H1 (cell line): Measurements from ENCODE around the gene PDCD7. TPM values are rescaled to one million over a fixed set of nuclear protein-coding genes. Genes with fewer than 3 reads are reported as not detected.

Source experiments
- CTCF ChIA-PET: fragments of 300-600 bp; sonication (Branson Sonifier 250); formaldehyde crosslinking; loops from one replicate; lab custom pipeline; 2021; ENCODE audit not compliant: partially characterized antibody; lab: Charles Lee
- POLR2A ChIA-PET: fragments of 300-600 bp; sonication (Branson Sonifier 250); formaldehyde crosslinking; loops from one replicate; lab custom pipeline; 2021; ENCODE audit warnings: inconsistent platforms; ENCODE audit not compliant: partially characterized antibody; lab: Charles Lee
- DNase-seq, 2 experiments: peaks; one replicate each; pipeline versions ENCODE4 v3.0.0 to v3.0.0-alpha.2; 2010 to 2022; ENCODE audit warnings: low spot score in 2 of 2, low read depth in 1 of 2, mixed read lengths in 1 of 2
- FAIRE-seq: peaks from 2 replicates; lab custom pipeline; 2011; peaks lifted over from hg19 to GRCh38; lab: Jason Lieb, UNC
- H2AFZ ChIP-seq: 2 replicates; pipeline ENCODE4 v1.8.1; 2012; ENCODE audit warnings: low read length, inconsistent platforms
- H2AK5ac ChIP-seq: 2 replicates; pipeline ENCODE4 v1.6.1; 2013; ENCODE audit warnings: low read depth, low read length
- H2BK120ac ChIP-seq: replicated peaks from 2 replicates; pipeline ENCODE3; 2013; ENCODE audit warnings: low read depth, low read length, inconsistent platforms
- H2BK12ac ChIP-seq: 2 replicates; pipeline ENCODE4 v1.6.1; 2013; ENCODE audit warnings: low read depth, low read length
- H2BK15ac ChIP-seq: 2 replicates; pipeline ENCODE4 v1.6.1; 2013; ENCODE audit warnings: low read length
- H2BK20ac ChIP-seq: 2 replicates; pipeline ENCODE4 v1.6.1; 2013; ENCODE audit warnings: low read length
- H2BK5ac ChIP-seq: 2 replicates; pipeline ENCODE4 v1.6.1; 2013; ENCODE audit warnings: low read depth, low read length
- H3K14ac ChIP-seq: 2 replicates; pipeline ENCODE4 v1.6.1; 2013; ENCODE audit warnings: inconsistent platforms; ENCODE audit not compliant: insufficient read length
- H3K18ac ChIP-seq: 2 replicates; pipeline ENCODE4 v1.6.1; 2013; ENCODE audit warnings: low read length; ENCODE audit errors: extremely low read depth
- H3K23ac ChIP-seq: 2 replicates; pipeline ENCODE4 v1.6.1; 2013; ENCODE audit warnings: inconsistent platforms; ENCODE audit not compliant: insufficient read length
- H3K23me2 ChIP-seq: 2 replicates; pipeline ENCODE4 v1.6.1; 2013; ENCODE audit warnings: low read depth, low read length
- H3K27ac ChIP-seq: 2 replicates; pipeline ENCODE4 v1.6.1; 2011; ENCODE audit warnings: low read depth, low read length, inconsistent platforms
- H3K27me3 ChIP-seq, 4 experiments: replicated peaks in 1 of 4; 1 replicate in 1 of 4; 2 replicates in 3 of 4; pipeline versions ENCODE4 v1.6.1 to v1.8.1; 2011 to 2013; ENCODE audit warnings: low read length in 3 of 4, mild to moderate bottlenecking in 3 of 4, inconsistent platforms in 2 of 4, mixed read lengths in 2 of 4, moderate library complexity in 1 of 4; ENCODE audit not compliant: control insufficient read depth in 3 of 4, insufficient read depth in 3 of 4; ENCODE audit errors: extremely low read depth in 1 of 4
- H3K36me3 ChIP-seq, 4 experiments: 2 replicates each; pipeline versions ENCODE4 v1.6.1 to v1.8.1; 2011 to 2013; ENCODE audit warnings: mild to moderate bottlenecking in 4 of 4, low read length in 3 of 4, moderate library complexity in 2 of 4, control low read depth in 1 of 4, inconsistent platforms in 1 of 4; ENCODE audit not compliant: insufficient read depth in 4 of 4, control insufficient read depth in 2 of 4
- H3K4ac ChIP-seq: replicated peaks from 2 replicates; pipeline ENCODE3; 2013; ENCODE audit warnings: low read length, low read depth, mixed read lengths, inconsistent platforms; ENCODE audit not compliant: insufficient read length
- H3K4me1 ChIP-seq, 4 experiments: replicated peaks in 1 of 4; 1 replicate in 1 of 4; 2 replicates in 3 of 4; pipeline versions ENCODE4 v1.6.1 to v1.8.1; 2011 to 2013; ENCODE audit warnings: low read length in 3 of 4, inconsistent platforms in 2 of 4, mixed read lengths in 1 of 4; ENCODE audit not compliant: insufficient read depth in 4 of 4, control insufficient read depth in 3 of 4
- H3K4me2 ChIP-seq, 2 experiments: 2 replicates each; pipeline versions ENCODE4 v1.6.1 to v1.8.1; 2011 to 2013; ENCODE audit warnings: low read depth in 2 of 2, low read length in 2 of 2, control low read depth in 1 of 2, inconsistent platforms in 1 of 2, mild to moderate bottlenecking in 1 of 2; ENCODE audit not compliant: insufficient read depth in 1 of 2
- H3K4me3 ChIP-seq, 4 experiments: fragments of 200-600, 300-600 bp in 1 of 4; sonication (generic), shearing (Covaris generic), sonication (Bioruptor Twin) in 1 of 4; 2 replicates each; pipeline versions ENCODE4 v1.5.1 to v1.8.1; 2011 to 2016; ENCODE audit warnings: low read length in 4 of 4, low read depth in 3 of 4, control low read depth in 2 of 4, inconsistent platforms in 2 of 4, mild to moderate bottlenecking in 2 of 4, mixed read lengths in 1 of 4, moderate library complexity in 1 of 4; ENCODE audit not compliant: insufficient read depth in 2 of 4; ENCODE audit errors: extremely low read depth in 1 of 4
- H3K56ac ChIP-seq: replicated peaks from 2 replicates; pipeline ENCODE3; 2013; ENCODE audit warnings: low read depth, mild to moderate bottlenecking, mixed read lengths, low read length, inconsistent platforms; ENCODE audit not compliant: insufficient read length
- H3K79me1 ChIP-seq: 2 replicates; pipeline ENCODE4 v1.6.1; 2013; ENCODE audit warnings: low read depth, low read length, control low read depth
- H3K79me2 ChIP-seq, 2 experiments: 2 replicates each; pipeline versions ENCODE4 v1.6.1 to v1.8.1; 2012 to 2013; ENCODE audit warnings: low read length in 2 of 2, mild to moderate bottlenecking in 2 of 2, inconsistent platforms in 1 of 2; ENCODE audit not compliant: insufficient read depth in 2 of 2, control insufficient read depth in 1 of 2
- H3K9ac ChIP-seq, 4 experiments: replicated peaks in 1 of 4; 1 replicate in 1 of 4; 2 replicates in 3 of 4; pipeline versions ENCODE4 v1.6.1 to v1.8.1; 2011 to 2013; ENCODE audit warnings: low read depth in 3 of 4, low read length in 3 of 4, control low read depth in 2 of 4, mild to moderate bottlenecking in 2 of 4, moderate library complexity in 2 of 4, inconsistent platforms in 1 of 4; ENCODE audit errors: extremely low read depth in 1 of 4
- H3K9me3 ChIP-seq, 2 experiments: 2 replicates each; pipeline versions ENCODE4 v1.6.1 to v1.8.1; 2012 to 2013; ENCODE audit warnings: mild to moderate bottlenecking in 2 of 2, moderate library complexity in 2 of 2, control low read depth in 1 of 2, inconsistent platforms in 1 of 2, low read depth in 1 of 2, low read length in 1 of 2, mixed read lengths in 1 of 2; ENCODE audit not compliant: insufficient read depth in 2 of 2
- H4K20me1 ChIP-seq, 2 experiments: replicated peaks in 1 of 2; 2 replicates each; pipeline versions ENCODE3 to v1.8.1; 2011 to 2013; ENCODE audit warnings: inconsistent platforms in 2 of 2, low read length in 2 of 2, mild to moderate bottlenecking in 1 of 2; ENCODE audit not compliant: insufficient read depth in 2 of 2, control insufficient read depth in 1 of 2
- H4K5ac ChIP-seq: 2 replicates; pipeline ENCODE4 v1.6.1; 2013; ENCODE audit warnings: low read length, low read depth, mixed read lengths, inconsistent platforms; ENCODE audit not compliant: insufficient read length
- H4K8ac ChIP-seq: 2 replicates; pipeline ENCODE4 v1.8.0; 2013; ENCODE audit warnings: mild to moderate bottlenecking, moderate library complexity, low read length, inconsistent platforms; ENCODE audit not compliant: insufficient read depth; ENCODE audit errors: extremely low read depth
- H4K91ac ChIP-seq: replicated peaks from 2 replicates; pipeline ENCODE3; 2013; ENCODE audit warnings: low read length, mixed read lengths, inconsistent platforms; ENCODE audit not compliant: insufficient read length
- ASH2L ChIP-seq: fragments of 200-600, 300-600 bp; sonication (generic); IDR thresholded peaks from one replicate; pipeline ENCODE4 v1.7.1; 2017; ENCODE audit warnings: low read length
- BCL11A ChIP-seq, 2 experiments: IDR thresholded peaks; one replicate each; pipeline ENCODE4 v1.6.1; 2011; ENCODE audit warnings: low read depth in 2 of 2, low read length in 2 of 2, mild to moderate bottlenecking in 2 of 2
- CREB1 ChIP-seq: IDR thresholded peaks from 2 replicates; pipeline ENCODE4 v1.6.1; 2012; ENCODE audit warnings: inconsistent platforms
- CTBP2 ChIP-seq: IDR thresholded peaks from 2 replicates; pipeline ENCODE4 v1.7.0; 2011; ENCODE audit warnings: borderline replicate concordance, mild to moderate bottlenecking, moderate library complexity, mixed read lengths, low read length; ENCODE audit not compliant: insufficient read depth, insufficient read length
- HDAC2 ChIP-seq, 2 experiments: fragments of 300-600 bp in 1 of 2; sonication (generic) in 1 of 2; IDR thresholded peaks; 2 replicates each; pipeline ENCODE4 v1.6.1; 2011 to 2012; ENCODE audit warnings: low read depth in 2 of 2, low read length in 2 of 2, mild to moderate bottlenecking in 2 of 2, moderate library complexity in 2 of 2, borderline replicate concordance in 1 of 2, inconsistent platforms in 1 of 2
- KDM4A ChIP-seq: IDR thresholded peaks from one replicate; pipeline ENCODE4 v1.7.1; 2012; ENCODE audit warnings: low read depth, mild to moderate bottlenecking, moderate library complexity, low read length, inconsistent platforms; ENCODE audit not compliant: severe bottlenecking
- KDM5A ChIP-seq: fragments of 200-600 bp; IDR thresholded peaks from 2 replicates; pipeline ENCODE4 v1.7.1; 2012; ENCODE audit warnings: mild to moderate bottlenecking, low read length, inconsistent platforms, mixed read lengths
- POLR2A ChIP-seq, 2 experiments: IDR thresholded peaks; 1 replicate in 1 of 2; 2 replicates in 1 of 2; pipeline ENCODE4 v1.6.1; 2011; ENCODE audit warnings: low read depth in 2 of 2, low read length in 2 of 2, mild to moderate bottlenecking in 2 of 2; ENCODE audit errors: control extremely low read depth in 1 of 2
- RBBP5 ChIP-seq: IDR thresholded peaks from 2 replicates; pipeline ENCODE4 v1.7.1; 2012; ENCODE audit warnings: low read depth, mild to moderate bottlenecking, inconsistent platforms, low read length, moderate library complexity, borderline replicate concordance
- SIX5 ChIP-seq: IDR thresholded peaks from 2 replicates; pipeline ENCODE4 v1.6.1; 2011; ENCODE audit warnings: mild to moderate bottlenecking, low read depth, low read length
- SRF ChIP-seq: IDR thresholded peaks from 2 replicates; pipeline ENCODE4 v1.6.1; 2011; ENCODE audit warnings: mild to moderate bottlenecking, low read depth, low read length, moderate library complexity
- TCF12 ChIP-seq: IDR thresholded peaks from 2 replicates; pipeline ENCODE4 v1.6.1; 2011; ENCODE audit warnings: low read depth, mild to moderate bottlenecking, low read length
- TEAD4 ChIP-seq: IDR thresholded peaks from 2 replicates; pipeline ENCODE4 v1.6.1; 2012; ENCODE audit warnings: low read depth, low read length, inconsistent platforms, mixed read lengths
- WGBS, 2 experiments: shearing (Covaris generic) in 1 of 2; methylation state at CpG; one replicate each; pipeline versions ENCODE4 v1.1.6 to v1.1.7; 2013 to 2015; ENCODE audit warnings: low lambda C conversion rate in 2 of 2, mixed read lengths in 2 of 2, inconsistent platforms in 1 of 2, low coverage in 1 of 2, missing lambda C conversion rate in 1 of 2; ENCODE audit not compliant: insufficient replicate concordance in 2 of 2, insufficient coverage in 1 of 2, insufficient read length in 1 of 2; ENCODE audit errors: extremely low coverage in 1 of 2, missing lambda C conversion rate in 1 of 2; 5-methylcytosine and 5-hydroxymethylcytosine counted together
- polyA plus RNA-seq, 7 experiments: library from polyadenylated mRNA; depleted of rRNA in 3 of 7; stranded (reverse) in 5 of 7; unstranded in 2 of 7; fragments of >200 nt in 5 of 7; fragments of 200-250 nt in 2 of 7; gene quantifications; 1 replicate in 5 of 7; 2 replicates in 1 of 7; 4 replicates in 1 of 7; pipeline versions ENCODE4 v1.2.1 to v1.2.3, GENCODE V29; 2011 to 2013; ENCODE audit warnings: missing spikeins in 2 of 7, mixed read lengths in 2 of 7
- total RNA-seq: library from RNA; stranded (reverse); fragmentation: NEBNext Ultra II Directional; extraction: Animal tissue kit (Norgen Biotek cat#: 25700); gene quantifications from 2 replicates; pipeline ENCODE4 v1.2.1, GENCODE V29; 2021
- TF ChIP-seq, protein P1 (sequence below): IDR thresholded peaks from 2 replicates; pipeline ENCODE4 v1.6.1; 2011; ENCODE audit warnings: low read length, improper control_type of control experiment

PDCD7 gene
- total and polyA plus RNA-seq, 2 of the 8 experiments (the other 6 are each of a cell fraction or from before 2014, with no cell fraction given), result 11.5 to 25.6 TPM

DNA sequence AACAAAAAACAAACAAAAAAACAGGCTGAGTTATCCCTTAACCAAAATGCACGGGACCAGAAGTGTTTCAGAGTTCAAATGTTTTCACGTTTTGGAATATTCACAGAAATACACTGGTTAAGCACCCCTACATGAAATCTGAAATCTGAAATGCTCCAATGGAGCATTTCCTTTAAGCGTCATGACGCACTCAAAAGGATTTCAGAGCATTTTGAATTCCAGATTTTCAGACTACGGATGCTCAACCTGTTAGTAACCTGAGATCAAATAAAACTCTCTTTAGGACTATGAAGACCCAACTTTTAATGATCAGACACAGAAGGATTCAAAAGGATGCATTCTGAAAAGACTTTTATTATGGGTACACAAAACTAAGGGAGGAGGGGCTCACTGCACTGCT, 41.9 kb upstream of the PDCD7 start:
- Histone ChIP-seq H4K91ac (no peak overlapping the region), H4K5ac (no peak overlapping the region), H3K23me2 (no peaks in the 10 kb centered on the region), H3K4me3 (no peak overlapping the region), H2BK20ac (no peak overlapping the region), H3K27me3 (no peaks in the 10 kb centered on the region), H3K27ac (no peak overlapping the region), H2BK12ac (no peak overlapping the region), H3K36me3 (peaks cover 4 to 41% (median 17%) of the 10 kb centered on the region in 4 experiments; a peak in 6 of 8 replicates), H4K8ac (no peak overlapping the region), H3K79me1 (no peaks in the 10 kb centered on the region), H3K4me2 (no peak overlapping the region), H4K20me1 (peaks cover 2 to 4% of the 10 kb centered on the region in 2 experiments), H3K18ac (no peak overlapping the region), H3K9ac (no peak overlapping the region), H3K14ac (no peak overlapping the region), H3K9me3 (no peaks in the 10 kb centered on the region), H3K4ac (no peak overlapping the region), H3K79me2 (no peaks in the 10 kb centered on the region; a peak in 1 of 4 replicates), H2BK120ac (no peak overlapping the region), H2BK5ac (no peak overlapping the region), H2AFZ (no peak overlapping the region), H3K56ac (no peak overlapping the region), H3K4me1 (no peaks in the 10 kb centered on the region), H2BK15ac (no peak overlapping the region), H3K23ac (no peak overlapping the region), H2AK5ac (no peak overlapping the region)
- FAIRE-seq (no peak), DNase-seq (no peak)
- POLR2A ChIA-PET, result interaction anchor here (1.0 kb wide), 1 partner anchor 74 kb away, joined by 3 read pairs; no protein-coding TSS in a partner anchor
- WGBS, 2 experiments, result 92% methylated on average over 5 of the region's 5 CpGs; no CpG with 5 or more reads in 1 of the 2 experiments
- CTCF ChIA-PET, result no interaction called here
- TF ChIP-seq ASH2L (no peak), RBBP5 (no peak), BCL11A (IDR thresholded peaks at IDR 0.05; ENCODE audit: low read depth in 2 of 2, low read length in 2 of 2) (no peak), TCF12 (no peak), POLR2A (IDR thresholded peaks at IDR 0.05; ENCODE audit: control extremely low read depth in 1 of 2, low read depth in 2 of 2, low read length in 2 of 2) (no peak), HDAC2 (IDR thresholded peaks at IDR 0.05; ENCODE audit: borderline replicate concordance in 1 of 2, low read depth in 2 of 2, low read length in 2 of 2) (no peak), SRF (no peak), SIX5 (no peak), KDM4A (no peak), CTBP2 (no peak), TEAD4 (no peak), CREB1 (no peak), KDM5A (no peak)
- TF ChIP-seq, protein P1, sequence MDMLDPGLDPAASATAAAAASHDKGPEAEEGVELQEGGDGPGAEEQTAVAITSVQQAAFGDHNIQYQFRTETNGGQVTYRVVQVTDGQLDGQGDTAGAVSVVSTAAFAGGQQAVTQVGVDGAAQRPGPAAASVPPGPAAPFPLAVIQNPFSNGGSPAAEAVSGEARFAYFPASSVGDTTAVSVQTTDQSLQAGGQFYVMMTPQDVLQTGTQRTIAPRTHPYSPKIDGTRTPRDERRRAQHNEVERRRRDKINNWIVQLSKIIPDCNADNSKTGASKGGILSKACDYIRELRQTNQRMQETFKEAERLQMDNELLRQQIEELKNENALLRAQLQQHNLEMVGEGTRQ, result no peak
